Epithelial cell of proximal tubule (primary cell): ENCODE data around the gene HLA-DRA. TPM values are rescaled to one million over a fixed set of nuclear protein-coding genes. Genes with fewer than 3 reads are reported as not detected.

Source experiments
- DNase-seq: peaks from one replicate; pipeline ENCODE4 v3.0.0-alpha.2; 2011; ENCODE audit warnings: low read depth
- H3K4me3 ChIP-seq: 2 replicates; pipeline ENCODE4 v1.5.1; 2011; ENCODE audit warnings: low read depth, mild to moderate bottlenecking, low read length
- total RNA-seq: library from RNA; depleted of rRNA; stranded (reverse); fragments of >200 nt; gene quantifications from 2 replicates; pipeline ENCODE4 v1.2.3, GENCODE V29; 2015
- TF ChIP-seq, protein P1 (sequence below): conservative IDR thresholded peaks from 2 replicates; pipeline ENCODE4 v1.5.1; 2012; ENCODE audit warnings: low read depth, mild to moderate bottlenecking, low read length

Gene HLA-DRA
- total RNA-seq, 1 donor from 2014 or later, result not detected

DNA sequence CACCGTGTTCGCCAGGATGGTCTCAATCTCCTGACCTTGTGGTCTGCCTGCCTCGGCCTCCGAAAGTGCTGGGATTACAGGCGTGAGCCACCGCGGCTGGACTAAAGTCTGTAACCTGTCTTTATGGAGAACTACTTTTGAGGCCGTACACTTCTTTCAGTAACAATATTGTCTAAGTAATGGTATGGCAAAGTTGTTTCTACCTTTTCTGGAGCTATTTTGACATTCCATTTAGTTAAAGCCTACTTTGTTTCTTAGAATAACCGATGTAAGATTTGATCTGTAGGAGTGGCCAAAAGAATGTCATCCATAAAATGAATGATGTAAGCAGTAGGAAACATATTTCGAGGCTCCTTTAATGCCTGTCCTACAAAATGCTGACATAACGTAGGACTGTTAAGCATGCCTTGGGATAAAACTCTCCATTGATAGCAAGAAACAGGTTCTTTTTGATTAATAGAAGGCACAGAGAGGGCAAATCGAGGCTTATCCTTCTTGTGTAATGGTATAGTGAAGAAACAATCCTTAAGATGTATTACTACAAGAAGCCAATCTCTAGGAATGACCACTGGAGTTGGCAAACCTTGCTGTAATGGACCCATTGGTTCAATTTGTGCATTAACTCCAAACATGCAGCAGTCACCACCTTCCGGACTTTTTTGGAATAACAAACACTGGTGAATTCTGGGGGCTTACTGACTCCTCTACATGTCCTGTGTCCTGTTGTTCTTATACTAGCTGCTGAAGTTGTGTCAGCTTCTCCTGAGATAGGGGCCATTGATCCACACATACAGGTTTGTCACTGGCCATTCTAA, 35.9 kb downstream of the HLA-DRA start:
- H3K4me3 ChIP-seq, result no peak overlapping the region
- TF ChIP-seq, protein P1, sequence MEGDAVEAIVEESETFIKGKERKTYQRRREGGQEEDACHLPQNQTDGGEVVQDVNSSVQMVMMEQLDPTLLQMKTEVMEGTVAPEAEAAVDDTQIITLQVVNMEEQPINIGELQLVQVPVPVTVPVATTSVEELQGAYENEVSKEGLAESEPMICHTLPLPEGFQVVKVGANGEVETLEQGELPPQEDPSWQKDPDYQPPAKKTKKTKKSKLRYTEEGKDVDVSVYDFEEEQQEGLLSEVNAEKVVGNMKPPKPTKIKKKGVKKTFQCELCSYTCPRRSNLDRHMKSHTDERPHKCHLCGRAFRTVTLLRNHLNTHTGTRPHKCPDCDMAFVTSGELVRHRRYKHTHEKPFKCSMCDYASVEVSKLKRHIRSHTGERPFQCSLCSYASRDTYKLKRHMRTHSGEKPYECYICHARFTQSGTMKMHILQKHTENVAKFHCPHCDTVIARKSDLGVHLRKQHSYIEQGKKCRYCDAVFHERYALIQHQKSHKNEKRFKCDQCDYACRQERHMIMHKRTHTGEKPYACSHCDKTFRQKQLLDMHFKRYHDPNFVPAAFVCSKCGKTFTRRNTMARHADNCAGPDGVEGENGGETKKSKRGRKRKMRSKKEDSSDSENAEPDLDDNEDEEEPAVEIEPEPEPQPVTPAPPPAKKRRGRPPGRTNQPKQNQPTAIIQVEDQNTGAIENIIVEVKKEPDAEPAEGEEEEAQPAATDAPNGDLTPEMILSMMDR, result no peak

DNA sequence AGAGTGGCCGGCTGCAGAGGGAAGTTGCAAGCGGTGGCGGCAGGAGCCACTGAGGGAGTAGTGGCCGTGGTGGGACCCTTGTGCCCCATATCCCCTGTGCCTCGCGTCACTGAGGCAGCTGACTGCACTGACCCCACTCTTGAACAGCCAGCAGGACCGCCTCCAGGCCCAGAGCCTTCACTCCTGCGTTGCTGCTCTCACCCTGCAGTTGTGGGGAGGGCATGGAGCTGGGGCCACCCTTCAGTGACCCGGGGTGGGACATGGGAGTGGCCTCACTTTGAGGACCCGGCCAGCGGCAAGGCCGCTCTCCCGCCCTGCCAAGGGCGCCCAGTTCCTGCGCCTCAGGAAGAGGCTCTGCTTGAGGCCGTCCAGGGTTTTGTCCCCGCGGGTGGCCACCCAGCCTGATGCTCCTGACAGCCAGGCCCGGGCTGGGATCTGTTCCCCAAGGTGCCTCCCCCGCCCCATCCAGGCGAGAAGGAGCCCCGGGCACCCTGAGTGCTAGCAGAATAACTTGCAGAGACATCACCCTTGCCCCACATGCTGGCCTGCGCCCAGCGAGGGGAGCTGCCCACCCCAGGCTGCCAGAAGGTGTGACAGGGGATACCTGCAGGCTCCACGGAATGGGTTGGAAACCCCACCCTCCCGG, 44.4 kb downstream of the HLA-DRA start:
- no peak for DNase-seq
- H3K4me3 ChIP-seq, result no peak overlapping the region
- TF ChIP-seq, protein P1, result no peak

More for the DNA sequence above, 35.9 kb downstream of the HLA-DRA start:
- no peak for DNase-seq

DNA sequence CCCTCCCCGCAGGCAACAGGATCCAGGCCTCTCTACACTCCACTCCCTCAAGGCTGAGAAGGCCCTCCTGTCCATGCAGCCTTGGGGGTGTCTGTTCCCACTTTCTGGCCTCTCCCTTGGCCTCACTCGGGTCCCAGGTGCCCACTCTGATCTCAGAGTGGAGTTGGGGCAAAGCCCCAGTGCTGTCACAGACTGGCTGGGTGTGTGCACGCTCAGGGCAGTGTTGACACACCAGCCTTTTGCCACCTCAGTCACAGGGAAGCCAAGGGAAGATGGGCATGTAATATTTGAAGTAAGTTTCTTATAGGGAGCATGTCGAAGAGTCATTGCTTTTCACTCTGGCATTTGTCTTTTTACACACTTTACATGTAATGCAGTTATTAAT, 44.9 kb downstream of the HLA-DRA start:
- H3K4me3 ChIP-seq, result no peak overlapping the region
- TF ChIP-seq, protein P1, result no peak
- no peak for DNase-seq

DNA sequence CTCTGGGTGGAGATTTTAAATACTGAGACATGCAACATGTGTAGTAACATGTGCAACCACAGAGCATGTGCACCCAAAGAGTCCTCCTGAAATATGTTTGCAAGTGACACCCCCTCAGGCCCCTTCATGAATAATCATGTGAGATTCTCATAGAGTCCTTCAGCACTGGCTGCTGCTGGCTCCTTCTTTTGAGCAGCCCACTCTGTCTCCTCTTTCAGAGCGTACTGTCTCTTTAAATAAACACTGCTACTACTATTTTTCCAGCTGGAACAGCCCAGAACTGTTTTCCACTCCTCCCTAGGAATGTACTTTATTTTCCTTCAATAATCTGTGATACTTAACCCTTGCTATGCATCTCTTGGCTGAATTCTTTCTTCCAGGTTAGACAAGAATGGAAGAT, 48.4 kb downstream of the HLA-DRA start:
- no peak for DNase-seq
- no peak overlapping the region for H3K4me3 ChIP-seq
- TF ChIP-seq, protein P1, result no peak

DNA sequence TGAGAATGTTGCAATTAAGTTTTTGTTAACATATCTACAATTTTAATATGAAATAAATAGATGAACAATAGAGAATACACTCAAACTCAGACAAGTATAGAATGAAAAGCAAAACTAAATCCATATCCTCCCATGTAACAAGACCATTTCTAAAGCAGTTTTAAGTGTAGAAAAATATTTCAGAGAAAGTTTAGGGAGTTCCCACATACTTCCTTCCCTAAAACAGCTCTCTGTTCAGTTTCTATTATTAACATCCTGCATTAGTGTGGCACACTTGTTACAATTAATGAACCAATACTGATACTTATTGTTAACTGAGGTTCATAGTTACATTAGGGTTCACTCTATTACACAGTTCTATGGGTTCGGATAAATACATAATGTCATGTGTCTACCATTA, 52.0 kb downstream of the HLA-DRA start:
- DNase-seq, result no peak

DNA sequence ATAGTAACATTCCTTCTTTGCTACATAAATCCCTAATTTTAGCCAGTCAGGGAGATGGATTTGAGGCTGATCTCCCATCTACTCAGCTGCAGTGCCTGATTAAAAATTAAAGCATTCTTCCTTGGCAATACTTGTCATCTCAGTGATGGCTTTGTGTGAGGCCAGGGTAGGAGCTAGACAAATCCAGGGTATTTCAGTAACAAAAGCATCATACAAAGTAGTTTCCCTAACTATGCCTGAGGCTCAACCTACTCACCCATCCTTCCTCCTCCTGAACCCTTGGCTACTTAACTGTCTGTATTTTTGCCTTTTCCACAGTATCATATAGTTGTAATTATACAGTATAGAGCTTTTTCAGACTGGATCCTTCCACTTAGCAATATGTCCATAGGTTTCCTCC, 52.7 kb downstream of the HLA-DRA start:
- H3K4me3 ChIP-seq, result no peak overlapping the region
- DNase-seq, result no peak
- TF ChIP-seq, protein P1, result no peak

More for the DNA sequence above, 52.0 kb downstream of the HLA-DRA start:
- H3K4me3 ChIP-seq, result no peak overlapping the region
- TF ChIP-seq, protein P1, result no peak

Other genes starting within 250 kb of the HLA-DRA start
- 38.3 and 44.5 TPM in 2 replicates for gene PBX2, start 249.7 kb upstream of the HLA-DRA start, total RNA-seq
- gene GPSM3, start 247.2 kb upstream of the HLA-DRA start, total RNA-seq, result 15.7 and 17.8 TPM in 2 replicates
- 2.0 and 3.3 TPM in 2 replicates for gene NOTCH4, start 215.8 kb upstream of the HLA-DRA start, total RNA-seq
- gene TSBP1, start 68.0 kb upstream of the HLA-DRA start, total RNA-seq, result not detected in 2 replicates
- 0.63 TPM in 1 of 2 replicates, not detected in the other for gene BTNL2, start 32.7 kb upstream of the HLA-DRA start, total RNA-seq
- gene HLA-DRB5, start 90.4 kb downstream of the HLA-DRA start, total RNA-seq, result not detected in 2 replicates
- gene HLA-DRB1, start 150.0 kb downstream of the HLA-DRA start, total RNA-seq, result not detected in 2 replicates
- gene HLA-DQA1, start 197.5 kb downstream of the HLA-DRA start, total RNA-seq, result not detected in 2 replicates
- 0.51 and 0.58 TPM in 2 replicates for gene HLA-DQB1, start 226.8 kb downstream of the HLA-DRA start, total RNA-seq